Astrocyte (in vitro differentiated cells and primary cell): Measurements from ENCODE around the gene EYS. TPM values are rescaled to one million over a fixed set of nuclear protein-coding genes. Genes with fewer than 3 reads are reported as not detected.

Source experiments
- DNase-seq: peaks from one replicate; pipeline ENCODE4 v3.0.0-alpha.2; 2010; ENCODE audit warnings: low read depth
- FAIRE-seq: peaks from 2 replicates; lab custom pipeline; 2011; peaks lifted over from hg19 to GRCh38; lab: Jason Lieb, UNC
- H2AFZ ChIP-seq: 2 replicates; pipeline ENCODE4 v1.6.0; 2012; ENCODE audit warnings: low read depth, low read length, inconsistent platforms
- H3K27ac ChIP-seq: 2 replicates; pipeline ENCODE4 v1.5.1; 2011; ENCODE audit warnings: low read depth, low read length, inconsistent platforms
- H3K27me3 ChIP-seq: 2 replicates; pipeline ENCODE4 v1.6.0; 2011; ENCODE audit warnings: low read length, inconsistent platforms; ENCODE audit not compliant: insufficient read depth
- H3K36me3 ChIP-seq: 2 replicates; pipeline ENCODE4 v1.5.1; 2011; ENCODE audit warnings: low read length, inconsistent platforms; ENCODE audit not compliant: insufficient read depth
- H3K4me1 ChIP-seq: 2 replicates; pipeline ENCODE4 v1.5.1; 2011; ENCODE audit warnings: low read length, inconsistent platforms; ENCODE audit not compliant: insufficient read depth
- H3K4me2 ChIP-seq: 2 replicates; pipeline ENCODE4 v1.6.0; 2012; ENCODE audit warnings: low read length, inconsistent platforms
- H3K4me3 ChIP-seq: 2 replicates; pipeline ENCODE4 v1.5.1; 2011; ENCODE audit warnings: low read depth, mild to moderate bottlenecking, low read length, inconsistent platforms; ENCODE audit not compliant: insufficient read depth
- H3K79me2 ChIP-seq: 2 replicates; pipeline ENCODE4 v1.6.0; 2012; ENCODE audit warnings: mild to moderate bottlenecking, low read length, inconsistent platforms; ENCODE audit not compliant: insufficient read depth
- H3K9ac ChIP-seq: 2 replicates; pipeline ENCODE4 v1.6.0; 2012; ENCODE audit warnings: mild to moderate bottlenecking, low read length, inconsistent platforms
- H3K9me3 ChIP-seq: 2 replicates; pipeline ENCODE4 v1.5.1; 2012; ENCODE audit warnings: low read depth, mild to moderate bottlenecking, low read length, inconsistent platforms; ENCODE audit not compliant: insufficient read depth
- H4K20me1 ChIP-seq: 2 replicates; pipeline ENCODE4 v1.6.0; 2012; ENCODE audit warnings: low read length, inconsistent platforms; ENCODE audit not compliant: insufficient read depth
- H3K27ac Mint-ChIP-seq: one replicate; pipeline ENCODE4 v1.8.0; 2021; ENCODE audit warnings: mild to moderate bottlenecking, mixed read lengths; ENCODE audit not compliant: unreplicated experiment
- H3K27me3 Mint-ChIP-seq: one replicate; pipeline ENCODE4 v1.8.0; 2021; ENCODE audit warnings: low read depth, mixed read lengths; ENCODE audit not compliant: unreplicated experiment
- H3K36me3 Mint-ChIP-seq: one replicate; pipeline ENCODE4 v1.8.0; 2021; ENCODE audit warnings: low read depth, mixed read lengths; ENCODE audit not compliant: unreplicated experiment
- H3K4me1 Mint-ChIP-seq: one replicate; pipeline ENCODE4 v1.8.0; 2021; ENCODE audit warnings: low read depth, mixed read lengths; ENCODE audit not compliant: unreplicated experiment
- H3K4me3 Mint-ChIP-seq: one replicate; pipeline ENCODE4 v1.8.0; 2021; ENCODE audit warnings: mild to moderate bottlenecking, moderate library complexity, mixed read lengths; ENCODE audit not compliant: unreplicated experiment
- H3K9me3 Mint-ChIP-seq: one replicate; pipeline ENCODE4 v1.8.0; 2021; ENCODE audit warnings: mild to moderate bottlenecking, mixed read lengths; ENCODE audit not compliant: unreplicated experiment
- EZH2 ChIP-seq: IDR thresholded peaks from 2 replicates; pipeline ENCODE4 v1.6.1; 2012; ENCODE audit warnings: mild to moderate bottlenecking, low read length, inconsistent platforms; ENCODE audit not compliant: insufficient read depth
- total RNA-seq: library from RNA; stranded (reverse); gene quantifications from 2 replicates; pipeline ENCODE4 v1.2.1, GENCODE V29; 2021
- TF ChIP-seq, protein P1 (sequence below): IDR thresholded peaks from 2 replicates; pipeline ENCODE4 v1.5.1; 2011; ENCODE audit warnings: low read depth, mild to moderate bottlenecking, inconsistent platforms, low read length, moderate library complexity; ENCODE audit not compliant: insufficient read depth

The EYS gene
- total RNA-seq, 1 donor from 2014 or later: 0.16 TPM

- no peak overlapping the region for H2AFZ ChIP-seq
- TF ChIP-seq, protein P1, sequence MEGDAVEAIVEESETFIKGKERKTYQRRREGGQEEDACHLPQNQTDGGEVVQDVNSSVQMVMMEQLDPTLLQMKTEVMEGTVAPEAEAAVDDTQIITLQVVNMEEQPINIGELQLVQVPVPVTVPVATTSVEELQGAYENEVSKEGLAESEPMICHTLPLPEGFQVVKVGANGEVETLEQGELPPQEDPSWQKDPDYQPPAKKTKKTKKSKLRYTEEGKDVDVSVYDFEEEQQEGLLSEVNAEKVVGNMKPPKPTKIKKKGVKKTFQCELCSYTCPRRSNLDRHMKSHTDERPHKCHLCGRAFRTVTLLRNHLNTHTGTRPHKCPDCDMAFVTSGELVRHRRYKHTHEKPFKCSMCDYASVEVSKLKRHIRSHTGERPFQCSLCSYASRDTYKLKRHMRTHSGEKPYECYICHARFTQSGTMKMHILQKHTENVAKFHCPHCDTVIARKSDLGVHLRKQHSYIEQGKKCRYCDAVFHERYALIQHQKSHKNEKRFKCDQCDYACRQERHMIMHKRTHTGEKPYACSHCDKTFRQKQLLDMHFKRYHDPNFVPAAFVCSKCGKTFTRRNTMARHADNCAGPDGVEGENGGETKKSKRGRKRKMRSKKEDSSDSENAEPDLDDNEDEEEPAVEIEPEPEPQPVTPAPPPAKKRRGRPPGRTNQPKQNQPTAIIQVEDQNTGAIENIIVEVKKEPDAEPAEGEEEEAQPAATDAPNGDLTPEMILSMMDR: no peak
- TF ChIP-seq EZH2: no peak
- H4K20me1 ChIP-seq: no peaks in the 10 kb centered on the region
- no peak overlapping the region for H3K4me2 ChIP-seq
- no peaks in the 10 kb centered on the region for H3K4me1 ChIP-seq
- Mint-ChIP-seq H3K4me1 (no peaks in the 10 kb centered on the region), H3K36me3 (no peaks in the 10 kb centered on the region), H3K27ac (no peak overlapping the region), H3K4me3 (no peak overlapping the region), H3K9me3 (peaks cover 4% of the 10 kb centered on the region), H3K27me3 (no peaks in the 10 kb centered on the region)
- no peak overlapping the region for H3K9ac ChIP-seq
- H3K36me3 ChIP-seq: no peaks in the 10 kb centered on the region
- H3K27ac ChIP-seq: no peak overlapping the region
- no peak for DNase-seq
- H3K9me3 ChIP-seq: no peaks in the 10 kb centered on the region
- no peaks in the 10 kb centered on the region for H3K27me3 ChIP-seq
- no peak overlapping the region for H3K4me3 ChIP-seq
- no peak for FAIRE-seq
- no peaks in the 10 kb centered on the region for H3K79me2 ChIP-seq
These were observed 485.9 kb downstream of the EYS start for GRCh38 chr6:65221153-65221552.

- no peaks in the 10 kb centered on the region for H3K79me2 ChIP-seq
- H3K27ac Mint-ChIP-seq: no peak overlapping the region
- H3K4me1 Mint-ChIP-seq: no peaks in the 10 kb centered on the region
- H3K27ac ChIP-seq: no peak overlapping the region
- H3K9ac ChIP-seq: no peak overlapping the region
- TF ChIP-seq, protein P1: no peak
- no peak for TF ChIP-seq EZH2
- FAIRE-seq (no peak), DNase-seq (no peak)
- no peaks in the 10 kb centered on the region for H3K36me3 ChIP-seq
- H3K4me2 ChIP-seq: no peak overlapping the region
- H4K20me1 ChIP-seq: no peaks in the 10 kb centered on the region
- no peak overlapping the region for H3K4me3 ChIP-seq
- H3K4me1 ChIP-seq: no peaks in the 10 kb centered on the region
- no peak overlapping the region for H2AFZ ChIP-seq
- H3K9me3 Mint-ChIP-seq: no peaks in the 10 kb centered on the region
- H3K27me3 Mint-ChIP-seq: no peaks in the 10 kb centered on the region
- H3K9me3 ChIP-seq: no peaks in the 10 kb centered on the region
- H3K36me3 Mint-ChIP-seq: no peaks in the 10 kb centered on the region
- no peaks in the 10 kb centered on the region for H3K27me3 ChIP-seq
- H3K4me3 Mint-ChIP-seq: no peak overlapping the region
These were observed 504.3 kb downstream of the EYS start for GRCh38 chr6:65202738-65203137.

- no peak for DNase-seq
- H2AFZ ChIP-seq: no peak overlapping the region
- H3K4me2 ChIP-seq: no peak overlapping the region
These were observed 507.3 kb downstream of the EYS start for GRCh38 chr6:65199683-65200082.

More at GRCh38 chr6:65199683-65200082, 507.3 kb downstream of the EYS start:
- Histone ChIP-seq H3K27ac (no peak overlapping the region), H4K20me1 (no peaks in the 10 kb centered on the region), H3K79me2 (no peaks in the 10 kb centered on the region), H3K36me3 (no peaks in the 10 kb centered on the region), H3K27me3 (no peaks in the 10 kb centered on the region), H3K9ac (no peak overlapping the region), H3K9me3 (no peaks in the 10 kb centered on the region), H3K4me1 (no peaks in the 10 kb centered on the region), H3K4me3 (no peak overlapping the region)
- no peak for FAIRE-seq
- H3K4me1 Mint-ChIP-seq: no peaks in the 10 kb centered on the region
- H3K9me3 Mint-ChIP-seq: no peaks in the 10 kb centered on the region
- no peaks in the 10 kb centered on the region for H3K36me3 Mint-ChIP-seq
- no peak for TF ChIP-seq EZH2
- TF ChIP-seq, protein P1: no peak
- H3K4me3 Mint-ChIP-seq: no peak overlapping the region
- no peak overlapping the region for H3K27ac Mint-ChIP-seq
- H3K27me3 Mint-ChIP-seq: no peaks in the 10 kb centered on the region
